H4 (cell line): ENCODE measurements around the gene CHCHD5. TPM values are rescaled to one million over a fixed set of nuclear protein-coding genes. Genes with fewer than 3 reads are reported as not detected.
"Not testable (repeated sequence)": the region's sequence is repeated elsewhere in the genome, so short reads cannot be mapped to it uniquely, and the experiment has no call there.

Source experiments
- DNase-seq: peaks from one replicate; pipeline ENCODE4 v3.0.0-alpha.2; 2015; ENCODE audit warnings: low spot score
- total RNA-seq: library from RNA; depleted of rRNA; stranded (reverse); fragments of >200 nt; shearing (Covaris generic); gene quantifications from 2 replicates; pipeline ENCODE4 v1.2.3, GENCODE V29; 2014

Gene CHCHD5
- total RNA-seq, 1 experiment from 2014 or later: 38.6 TPM

GRCh38 chr2:112585873-112586464, 1.6 kb downstream of the CHCHD5 start:
- no peak for DNase-seq

GRCh38 chr2:112588611-112589045, 4.2 kb downstream of the CHCHD5 start:
- no peak for DNase-seq

GRCh38 chr2:112591413-112591812, 7.0 kb downstream of the CHCHD5 start:
- no peak for DNase-seq

GRCh38 chr2:112593736-112594135, 9.3 kb downstream of the CHCHD5 start:
- no peak for DNase-seq

GRCh38 chr2:112597537-112598322, 13.3 kb downstream of the CHCHD5 start:
- DNase-seq: no peak

GRCh38 chr2:112600634-112601033, 16.2 kb downstream of the CHCHD5 start:
- no peak for DNase-seq

GRCh38 chr2:112601754-112602153, 17.3 kb downstream of the CHCHD5 start:
- DNase-seq: no peak

- no peak for DNase-seq
These were observed 18.5 kb downstream of the CHCHD5 start for GRCh38 chr2:112602917-112603316.

GRCh38 chr2:112603731-112604130, 19.3 kb downstream of the CHCHD5 start:
- DNase-seq: no peak

- no peak for DNase-seq
These were observed 20.5 kb downstream of the CHCHD5 start for GRCh38 chr2:112604952-112605351.

GRCh38 chr2:112605926-112606325, 21.5 kb downstream of the CHCHD5 start:
- no peak for DNase-seq

GRCh38 chr2:112606547-112606946, 22.1 kb downstream of the CHCHD5 start:
- DNase-seq: no peak

GRCh38 chr2:112607680-112608438, 23.4 kb downstream of the CHCHD5 start:
- no peak for DNase-seq

- DNase-seq: not testable (repeated sequence)
These were observed 24.9 kb downstream of the CHCHD5 start for GRCh38 chr2:112609320-112609719.

GRCh38 chr2:112612283-112612682, 27.9 kb downstream of the CHCHD5 start:
- not testable (repeated sequence) for DNase-seq

GRCh38 chr2:112614201-112614840, 29.9 kb downstream of the CHCHD5 start:
- DNase-seq: no peak

GRCh38 chr2:112615051-112615450, 30.6 kb downstream of the CHCHD5 start:
- DNase-seq: no peak

- not testable (repeated sequence) for DNase-seq
These were observed 31.4 kb downstream of the CHCHD5 start for GRCh38 chr2:112615798-112616197.

GRCh38 chr2:112618383-112618782, 34.0 kb downstream of the CHCHD5 start:
- DNase-seq: no peak

GRCh38 chr2:112621790-112622527, 37.5 kb downstream of the CHCHD5 start:
- no peak for DNase-seq

GRCh38 chr2:112622528-112622849, 38.1 kb downstream of the CHCHD5 start:
- DNase-seq: no peak
